Suprapubic skin (tissue), 4 donors: ENCODE data around the gene LUZP2.

Source experiments
- POLR2A ChIP-seq, 2 donors: fragments of 450-650 bp; IDR thresholded peaks; one replicate each; pipeline ENCODE4 v1.6.1; 2017; ENCODE audit warnings: antibody characterized with exemption in 2 of 2, mild to moderate bottlenecking in 2 of 2, moderate library complexity in 2 of 2
- POLR2AphosphoS5 ChIP-seq, 3 donors: sonication (generic); formaldehyde crosslinking; IDR thresholded peaks; one replicate each; pipeline ENCODE4 v1.6.1; 2017; ENCODE audit warnings: antibody characterized with exemption in 3 of 3
- TF ChIP-seq, protein P1 (sequence below), 2 donors: fragments of 200-600 bp in 1 of 2; fragments of 450-650 bp in 1 of 2; sonication (generic) in 1 of 2; IDR thresholded peaks; one replicate each; pipeline ENCODE4 v1.5.1; 2016 to 2019; ENCODE audit warnings: antibody characterized with exemption in 2 of 2, mild to moderate bottlenecking in 1 of 2, moderate library complexity in 1 of 2

GRCh38 chr11:24723231-24723630 is 226.4 kb downstream of the LUZP2 start:
- TF ChIP-seq, protein P1, sequence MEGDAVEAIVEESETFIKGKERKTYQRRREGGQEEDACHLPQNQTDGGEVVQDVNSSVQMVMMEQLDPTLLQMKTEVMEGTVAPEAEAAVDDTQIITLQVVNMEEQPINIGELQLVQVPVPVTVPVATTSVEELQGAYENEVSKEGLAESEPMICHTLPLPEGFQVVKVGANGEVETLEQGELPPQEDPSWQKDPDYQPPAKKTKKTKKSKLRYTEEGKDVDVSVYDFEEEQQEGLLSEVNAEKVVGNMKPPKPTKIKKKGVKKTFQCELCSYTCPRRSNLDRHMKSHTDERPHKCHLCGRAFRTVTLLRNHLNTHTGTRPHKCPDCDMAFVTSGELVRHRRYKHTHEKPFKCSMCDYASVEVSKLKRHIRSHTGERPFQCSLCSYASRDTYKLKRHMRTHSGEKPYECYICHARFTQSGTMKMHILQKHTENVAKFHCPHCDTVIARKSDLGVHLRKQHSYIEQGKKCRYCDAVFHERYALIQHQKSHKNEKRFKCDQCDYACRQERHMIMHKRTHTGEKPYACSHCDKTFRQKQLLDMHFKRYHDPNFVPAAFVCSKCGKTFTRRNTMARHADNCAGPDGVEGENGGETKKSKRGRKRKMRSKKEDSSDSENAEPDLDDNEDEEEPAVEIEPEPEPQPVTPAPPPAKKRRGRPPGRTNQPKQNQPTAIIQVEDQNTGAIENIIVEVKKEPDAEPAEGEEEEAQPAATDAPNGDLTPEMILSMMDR (IDR thresholded peaks at IDR 0.05): no peak
- no peak for TF ChIP-seq POLR2A (IDR thresholded peaks at IDR 0.05)
- TF ChIP-seq POLR2AphosphoS5 (IDR thresholded peaks at IDR 0.05): no peak
